K562 (cell line): ENCODE data around the gene ERF. TPM values are rescaled to one million over a fixed set of nuclear protein-coding genes. Genes with fewer than 3 reads are reported as not detected.
A peak's percentile ranks its signal among the peaks of the same experiment; 100 is the strongest.

Experiments used
- BRCA1 ChIP-seq, 2 experiments: fragments of 450-650 bp in 1 of 2; sonication (generic) in 1 of 2; formaldehyde crosslinking in 1 of 2; IDR thresholded peaks; 2 replicates each; pipeline versions ENCODE4 v1.5.0 to v1.6.1; 2017 to 2020; ENCODE audit warnings: mild to moderate bottlenecking in 1 of 2, missing genetic modification reagents in 1 of 2
- BRD4 ChIP-seq: fragments of 200-600 bp; sonication (generic); IDR thresholded peaks from 2 replicates; pipeline ENCODE4 v1.6.1; 2017; ENCODE audit warnings: inconsistent platforms
- ETV1 ChIP-seq: fragments of 450-650 bp; conservative IDR thresholded peaks from 2 replicates; pipeline ENCODE4 v1.6.1; 2016; ENCODE audit warnings: missing genetic modification characterization, control low read depth, low read depth, missing compliant biosample characterization
- EZH2 ChIP-seq: IDR thresholded peaks from 2 replicates; pipeline ENCODE4 v1.6.1; 2012; ENCODE audit warnings: low read depth, mild to moderate bottlenecking, inconsistent platforms, low read length, borderline replicate concordance
- GATAD2A ChIP-seq: fragments of 450-650 bp; IDR thresholded peaks from 2 replicates; pipeline ENCODE4 v1.6.1; 2017
- HBP1 ChIP-seq: fragments of 450-650 bp; formaldehyde crosslinking; IDR thresholded peaks from 2 replicates; pipeline ENCODE4 v1.4.0; 2022; ENCODE audit warnings: missing genetic modification characterization
- KDM2B ChIP-seq: fragments of 250-450 bp; sonication (Bioruptor Pico); IDR thresholded peaks from 2 replicates; pipeline ENCODE4 v1.8.0; 2021; ENCODE audit warnings: mild to moderate bottlenecking, moderate library complexity
- KLF1 ChIP-seq: fragments of 450-650 bp; IDR thresholded peaks from 2 replicates; pipeline ENCODE4 v1.6.1; 2016; ENCODE audit warnings: missing genetic modification characterization, missing compliant biosample characterization
- KLF13 ChIP-seq: fragments of 450-650 bp; IDR thresholded peaks from 2 replicates; pipeline ENCODE4 v1.6.1; 2016; ENCODE audit warnings: missing genetic modification characterization, low read depth, mild to moderate bottlenecking, missing compliant biosample characterization, moderate library complexity, borderline replicate concordance
- LARP7 ChIP-seq: fragments of 450-650 bp; IDR thresholded peaks from 2 replicates; pipeline ENCODE4 v1.6.1; 2016
- MTA3 ChIP-seq: fragments of 450-650 bp; formaldehyde crosslinking; IDR thresholded peaks from 2 replicates; pipeline ENCODE4 v1.6.1; 2017; ENCODE audit warnings: mild to moderate bottlenecking, borderline replicate concordance
- NBN ChIP-seq: fragments of 450-650 bp; IDR thresholded peaks from 2 replicates; pipeline ENCODE4 v1.6.1; 2016; ENCODE audit warnings: low read depth, mild to moderate bottlenecking
- NCOA6 ChIP-seq: fragments of 450-650 bp; IDR thresholded peaks from 2 replicates; pipeline ENCODE4 v1.6.1; 2017; ENCODE audit warnings: mild to moderate bottlenecking
- NEUROD1 ChIP-seq: fragments of 150-350 bp; IDR thresholded peaks from 2 replicates; pipeline ENCODE4 v1.6.1; 2014; ENCODE audit warnings: borderline replicate concordance, low read length, low read depth; ENCODE audit not compliant: partially characterized antibody
- POLR3G ChIP-seq: IDR thresholded peaks from 2 replicates; pipeline ENCODE4 v1.6.1; 2011; ENCODE audit not compliant: insufficient read length, insufficient replicate concordance; ENCODE audit errors: extremely low read depth
- POU5F1 ChIP-seq: fragments of 150-350 bp; IDR thresholded peaks from 2 replicates; pipeline ENCODE4 v1.6.1; 2014; ENCODE audit warnings: borderline replicate concordance, low read length, low read depth, mild to moderate bottlenecking; ENCODE audit not compliant: partially characterized antibody
- RBM39 ChIP-seq: fragments of 200-400 bp; formaldehyde crosslinking; optimal IDR thresholded peaks from 2 replicates; pipeline ENCODE3; 2018; ENCODE audit warnings: low read depth, low read length
- SFPQ ChIP-seq: fragments of 200-400 bp; formaldehyde crosslinking; IDR thresholded peaks from 2 replicates; pipeline ENCODE4 v1.6.1; 2017; ENCODE audit warnings: mild to moderate bottlenecking, low read depth, low read length, moderate library complexity
- SMAD4 ChIP-seq: fragments of 250-450 bp; sonication (Bioruptor Pico); conservative IDR thresholded peaks from 2 replicates; pipeline ENCODE4 v1.8.0; 2021; ENCODE audit warnings: inconsistent platforms, mild to moderate bottlenecking, moderate library complexity
- WHSC1 ChIP-seq: IDR thresholded peaks from one replicate; pipeline ENCODE4 v1.6.1; 2012; ENCODE audit warnings: low read length, control low read depth, inconsistent platforms
- ZNF12 ChIP-seq: sonication (generic); formaldehyde crosslinking; IDR thresholded peaks from 2 replicates; pipeline ENCODE4 v1.4.0; 2020; ENCODE audit warnings: mild to moderate bottlenecking, missing genetic modification reagents
- ZNF121 ChIP-seq: sonication (generic); formaldehyde crosslinking; conservative IDR thresholded peaks from 2 replicates; pipeline ENCODE4 v1.8.0; 2022; ENCODE audit warnings: missing genetic modification reagents
- ZNF143 ChIP-seq: sonication (generic); formaldehyde crosslinking; IDR thresholded peaks from 2 replicates; pipeline ENCODE4 v1.9.0; 2022; ENCODE audit warnings: mild to moderate bottlenecking, missing genetic modification reagents
- ZNF280B ChIP-seq: fragments of 250-450 bp; sonication (Bioruptor Pico); IDR thresholded peaks from 2 replicates; pipeline ENCODE4 v1.5.1; 2021; ENCODE audit warnings: mild to moderate bottlenecking
- ZNF764 ChIP-seq: fragments of 250-450 bp; sonication (Bioruptor Pico); IDR thresholded peaks from 2 replicates; pipeline ENCODE4 v1.4.0; 2020; ENCODE audit warnings: low read depth, mild to moderate bottlenecking, moderate library complexity
- polyA plus RNA-seq, 8 experiments: library from polyadenylated mRNA; depleted of rRNA in 4 of 8; stranded (reverse) in 5 of 8; unstranded in 3 of 8; fragments of >200 nt; fragmentation: Nextera tagmentation in 2 of 8; fragmentation: Illumina TruSeq in 1 of 8; extraction: Ambion mirVana in 2 of 8; extraction: Trizol in 1 of 8; gene quantifications; 2 replicates each; pipeline versions ENCODE4 v1.2.1 to v1.2.3, GENCODE V29; 2011 to 2014; ENCODE audit warnings: inconsistent platforms in 1 of 8, missing spikeins in 1 of 8
- total RNA-seq, 7 experiments: library from RNA; depleted of rRNA in 6 of 7; stranded (reverse); fragments of >200 nt in 6 of 7; fragmentation: Illumina TruSeq in 2 of 7; extraction: Trizol in 2 of 7; gene quantifications; 2 replicates each; pipeline versions ENCODE4 v1.2.1 to v1.2.3, GENCODE V29; 2011 to 2021; ENCODE audit warnings: low replicate concordance in 1 of 7

ERF gene
- total and polyA plus RNA-seq, 9 of the 15 experiments (the other 6 are each of a cell fraction or from before 2014, with no cell fraction given): 0.03 to 75.4 (median 27.0) TPM

GRCh38 chr19:42279155-42279901, 24.4 kb upstream of the ERF start (continued):
- TF ChIP-seq BRD4: no peak
- TF ChIP-seq NEUROD1: no peak
- TF ChIP-seq ZNF143 (CRISPR knock-in tag): no peak
- peak; percentile 62; the same call in 1 of the 2 replicates for TF ChIP-seq HBP1 (CRISPR knock-in tag)
- no peak for TF ChIP-seq POU5F1
- TF ChIP-seq POLR3G: no peak
- TF ChIP-seq BRCA1 (IDR thresholded peaks at IDR 0.05): no peak
- TF ChIP-seq BRCA1 (CRISPR knock-in tag; IDR thresholded peaks at IDR 0.05): no peak
- 0 out of 2 replicates have a peak, but pooled peaks have one; percentile 13 for TF ChIP-seq MTA3
- 0 out of 2 replicates have a peak, but pooled peaks have one; percentile 33 for TF ChIP-seq NBN
- 0 out of 2 replicates have a peak, but pooled peaks have one; percentile 47 for TF ChIP-seq LARP7
- peak; percentile 49 for TF ChIP-seq GATAD2A
- TF ChIP-seq KLF1 (tag): no peak
- TF ChIP-seq ZNF764 (CRISPR knock-in tag): no peak
- TF ChIP-seq EZH2: no peak
- TF ChIP-seq ZNF280B (CRISPR knock-in tag): no peak
- TF ChIP-seq SFPQ: no peak
- no peak for TF ChIP-seq KLF13 (tag)
- no peak for TF ChIP-seq WHSC1
- TF ChIP-seq RBM39: no peak
- no peak for TF ChIP-seq SMAD4 (CRISPR knock-in tag)
- no peak for TF ChIP-seq NCOA6
- no peak for TF ChIP-seq KDM2B (CRISPR knock-in tag)
- no peak for TF ChIP-seq ZNF121 (CRISPR knock-in tag)
- no peak for TF ChIP-seq ETV1 (tag)
- no peak for TF ChIP-seq ZNF12 (CRISPR knock-in tag)
